GM12801 (cell line): ENCODE data around the gene PSENEN.

Experiments used
- CTCF ChIP-seq: IDR thresholded peaks from one replicate; pipeline ENCODE4 v1.5.1; 2011; ENCODE audit warnings: control low read depth; ENCODE audit not compliant: insufficient read length; ENCODE audit errors: extremely low read depth

PSENEN gene

DNA sequence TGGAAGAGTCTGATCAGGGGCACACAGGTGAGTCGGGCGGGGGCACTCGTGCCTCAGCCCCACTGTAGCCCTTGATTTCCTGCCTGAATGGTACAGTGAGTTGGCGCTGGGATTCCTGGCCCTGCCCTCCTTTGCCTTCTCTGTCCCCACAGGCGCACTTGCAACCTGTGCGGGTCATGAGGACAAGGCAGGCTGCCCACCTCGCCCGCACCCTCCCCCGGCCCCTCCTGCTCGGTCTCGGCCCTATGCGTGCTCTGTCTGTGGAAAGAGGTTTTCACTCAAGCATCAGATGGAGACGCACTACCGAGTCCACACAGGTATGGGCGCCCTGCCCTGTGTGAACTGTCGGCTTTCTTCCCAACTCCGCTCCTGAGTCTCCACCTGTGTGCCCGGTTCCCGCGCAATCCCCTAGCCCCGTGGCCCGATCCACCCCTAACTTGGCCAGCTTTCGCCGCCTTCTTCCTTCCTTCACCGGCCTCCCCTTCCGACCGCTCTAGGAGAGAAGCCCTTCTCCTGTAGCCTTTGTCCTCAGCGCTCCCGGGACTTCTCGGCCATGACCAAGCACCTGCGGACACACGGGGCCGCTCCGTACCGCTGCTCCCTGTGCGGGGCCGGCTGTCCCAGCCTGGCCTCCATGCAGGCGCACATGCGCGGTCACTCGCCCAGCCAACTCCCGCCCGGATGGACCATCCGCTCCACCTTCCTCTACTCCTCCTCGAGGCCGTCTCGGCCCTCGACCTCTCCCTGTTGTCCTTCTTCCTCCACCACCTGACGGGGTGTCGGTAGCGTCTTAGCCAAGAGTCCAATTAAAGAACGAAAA lies 29.3 kb upstream of the PSENEN start:
- no peak for TF ChIP-seq CTCF

GRCh38 chr19:35716801-35717664 lies 28.4 kb upstream of the PSENEN start:
- TF ChIP-seq CTCF: no peak

- no peak for TF ChIP-seq CTCF
These were observed 27.6 kb upstream of the PSENEN start, which contains the start of gene KMT2B for GRCh38 chr19:35717665-35718344. TSS of gene KMT2B (plus strand) at chr19:35718003. CDS start at chr19:35718019, 16 bp downstream.

DNA sequence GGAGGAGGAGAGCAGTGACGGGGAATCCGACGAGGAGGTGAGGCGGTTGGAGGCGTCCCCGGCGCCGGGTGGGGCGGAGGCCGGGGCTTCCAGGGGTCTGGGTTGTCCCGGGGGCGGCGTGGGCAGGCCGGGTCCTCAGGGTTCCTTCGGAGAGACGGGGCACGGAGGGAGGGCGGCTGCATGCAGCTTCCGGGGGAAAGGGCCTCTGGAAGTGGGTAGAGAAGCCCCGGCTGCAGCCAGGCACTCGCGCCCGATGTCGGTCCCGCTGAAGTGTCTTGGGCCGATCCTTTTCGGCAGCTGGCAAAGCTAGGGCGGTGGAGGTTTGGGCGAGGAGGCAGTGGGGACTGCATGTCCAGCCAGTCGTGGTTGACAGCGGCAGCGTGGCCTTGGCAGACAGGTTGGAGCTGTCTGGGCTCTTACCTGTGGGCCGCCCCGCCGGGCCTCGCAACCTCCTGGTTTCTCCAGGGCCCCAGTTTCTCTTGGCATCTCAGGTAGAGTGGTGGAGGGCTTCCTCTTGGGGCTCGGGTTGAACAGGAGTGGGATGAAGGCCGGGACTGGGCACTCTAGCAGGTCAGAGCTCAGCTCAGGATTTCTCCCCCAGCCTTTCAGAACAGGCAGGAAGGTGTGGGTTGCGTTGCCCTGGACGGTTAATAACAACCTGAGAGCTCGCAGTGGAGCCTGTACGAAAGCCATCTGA lies 27.0 kb upstream of the PSENEN start:
- TF ChIP-seq CTCF: no peak

- no peak for TF ChIP-seq CTCF
These were observed 25.9 kb upstream of the PSENEN start for GRCh38 chr19:35719402-35720162.

DNA sequence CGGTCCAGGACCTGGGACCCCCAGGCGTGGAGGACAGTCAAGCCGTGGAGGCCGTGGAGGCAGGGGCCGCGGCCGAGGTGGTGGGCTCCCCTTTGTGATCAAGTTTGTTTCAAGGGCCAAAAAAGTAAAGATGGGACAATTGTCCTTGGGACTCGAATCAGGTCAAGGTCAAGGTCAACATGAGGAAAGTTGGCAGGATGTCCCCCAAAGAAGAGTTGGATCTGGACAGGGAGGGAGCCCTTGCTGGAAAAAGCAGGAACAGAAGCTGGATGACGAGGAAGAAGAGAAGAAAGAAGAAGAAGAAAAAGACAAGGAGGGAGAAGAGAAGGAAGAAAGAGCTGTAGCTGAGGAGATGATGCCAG lies 25.3 kb upstream of the PSENEN start:
- TF ChIP-seq CTCF: no peak
